T-cell (primary cell): ENCODE measurements around the gene NKAIN4. TPM values are rescaled to one million over a fixed set of nuclear protein-coding genes. Genes with fewer than 3 reads are reported as not detected.

Experiments
- ATAC-seq, 4 experiments: fragments of 200-7000 bp in 3 of 4; fragments of 150-1000 bp in 1 of 4; cut with Tn5 transposase; replicated peaks in 1 of 4; 1 replicate in 3 of 4; 2 replicates in 1 of 4; pipeline ENCODE4 v1.10.0; 2021; ENCODE audit warnings: moderate library complexity in 3 of 4, mild to moderate bottlenecking in 2 of 4, moderate number of reproducible peaks in 1 of 4
- CTCF ChIA-PET, 2 donors: fragments of 300-600 bp; sonication (Branson Sonifier 250); formaldehyde crosslinking; loops; one replicate each; lab custom pipeline; 2022; ENCODE audit warnings: antibody characterized with exemption in 2 of 2; lab: Charles Lee
- POLR2A ChIA-PET, 2 donors: fragments of 300-600 bp; sonication (Branson Sonifier 250); formaldehyde crosslinking; loops; one replicate each; lab custom pipeline; 2022; ENCODE audit warnings: antibody characterized with exemption in 2 of 2; lab: Charles Lee
- DNase-seq, 35 experiments: peaks; one replicate each; pipeline versions ENCODE4 v3.0.0 to v3.0.0-alpha.2; 2013 to 2023
- H3K27ac ChIP-seq: one replicate; pipeline ENCODE4 v1.5.1; 2013; ENCODE audit warnings: low read length
- H3K27me3 ChIP-seq, 2 experiments: replicated peaks in 1 of 2; 1 replicate in 1 of 2; 2 replicates in 1 of 2; pipeline versions ENCODE4 v1.6.1 to v1.7.0; 2013; ENCODE audit warnings: low read length in 1 of 2, mixed read lengths in 1 of 2; ENCODE audit not compliant: control insufficient read depth in 2 of 2, insufficient read depth in 2 of 2; ENCODE audit errors: extremely low read depth in 1 of 2
- H3K36me3 ChIP-seq, 2 donors: 1 replicate in 1 of 2; 2 replicates in 1 of 2; pipeline versions ENCODE4 v1.6.1 to v1.7.0; 2013; ENCODE audit warnings: low read length in 1 of 2; ENCODE audit not compliant: control insufficient read depth in 2 of 2, insufficient read depth in 1 of 2; ENCODE audit errors: extremely low read depth in 1 of 2
- H3K4me1 ChIP-seq, 2 experiments: 1 replicate in 1 of 2; 2 replicates in 1 of 2; pipeline versions ENCODE4 v1.6.1 to v1.7.0; 2013; ENCODE audit warnings: low read length in 2 of 2, mixed read lengths in 1 of 2; ENCODE audit not compliant: insufficient read depth in 2 of 2, control insufficient read depth in 1 of 2; ENCODE audit errors: extremely low read depth in 1 of 2
- H3K4me3 ChIP-seq, 2 donors: 1 replicate in 1 of 2; 2 replicates in 1 of 2; pipeline versions ENCODE4 v1.5.1 to v1.7.0; 2013; ENCODE audit warnings: mild to moderate bottlenecking in 2 of 2, low read length in 1 of 2, moderate library complexity in 1 of 2; ENCODE audit not compliant: control insufficient read depth in 1 of 2; ENCODE audit errors: extremely low read depth in 1 of 2
- H3K9me3 ChIP-seq: 2 replicates; pipeline ENCODE4 v1.7.0; 2013
- H3K27ac Mint-ChIP-seq, 2 donors: one replicate each; pipeline ENCODE4 v1.8.0; 2020 to 2021; ENCODE audit warnings: mild to moderate bottlenecking in 2 of 2, mixed read lengths in 2 of 2
- H3K27me3 Mint-ChIP-seq, 2 donors: one replicate each; pipeline ENCODE4 v1.8.0; 2021 to 2022; ENCODE audit warnings: mixed read lengths in 2 of 2
- H3K36me3 Mint-ChIP-seq: one replicate; pipeline ENCODE4 v1.8.0; 2021; ENCODE audit warnings: mixed read lengths
- H3K4me1 Mint-ChIP-seq, 3 donors: one replicate each; pipeline ENCODE4 v1.8.0; 2020 to 2022; ENCODE audit warnings: mixed read lengths in 3 of 3, mild to moderate bottlenecking in 1 of 3
- H3K4me3 Mint-ChIP-seq, 3 donors: one replicate each; pipeline ENCODE4 v1.8.0; 2020 to 2022; ENCODE audit warnings: mild to moderate bottlenecking in 3 of 3, mixed read lengths in 3 of 3, moderate library complexity in 3 of 3
- H3K9me3 Mint-ChIP-seq, 3 donors: one replicate each; pipeline ENCODE4 v1.8.0; 2020 to 2022; ENCODE audit warnings: mixed read lengths in 3 of 3
- WGBS: methylation state at CpG from one replicate; pipeline ENCODE4 v1.1.5; 2013; ENCODE audit warnings: missing lambda C conversion rate; ENCODE audit not compliant: insufficient coverage; 5-methylcytosine and 5-hydroxymethylcytosine counted together
- total RNA-seq, 35 experiments: library from RNA in 6 of 35; stranded (reverse) in 6 of 35; fragments of 120-200 nt in 1 of 35; gene quantifications; one replicate each; pipeline versions ENCODE4 v1.2.1 to v1.2.4 and lab custom pipeline; 2013 to 2026

Gene NKAIN4
- total RNA-seq, 5 donors from 2014 or later (not counting 1 experiment from before 2014, with no cell fraction given), result not detected

- CTCF ChIA-PET, result interaction anchor here in 1 of 2 donors (0.7 kb wide), 1 partner anchor 624 kb away, joined by 3 read pairs; no protein-coding TSS in a partner anchor
- POLR2A ChIA-PET, result no interaction called here
- Mint-ChIP-seq H3K4me1 (peaks cover 0 to 4% (median 0%) of the 10 kb centered on the region in 3 donors), H3K27me3 (peaks cover 31 to 34% of the 10 kb centered on the region in 2 donors), H3K36me3 (no peaks in the 10 kb centered on the region), H3K4me3 (no peak overlapping the region), H3K27ac (no peak overlapping the region), H3K9me3 (no peaks in the 10 kb centered on the region)
- Histone ChIP-seq H3K27me3 (peaks cover 10 to 47% of the 10 kb centered on the region in 2 experiments), H3K36me3 (no peaks in the 10 kb centered on the region), H3K27ac (no peak overlapping the region), H3K4me3 (no peak overlapping the region), H3K9me3 (no peaks in the 10 kb centered on the region), H3K4me1 (peaks cover 0 to 2% of the 10 kb centered on the region in 2 experiments)
- no peak for ATAC-seq
- WGBS, result 94% methylated on average over 2 of the region's 5 CpGs
- DNase-seq, result no peak
These were observed 27.0 kb downstream of the NKAIN4 start for GRCh38 chr20:63227260-63227659.

GRCh38 chr20:63226042-63226943 lies 28.0 kb downstream of the NKAIN4 start:
- ChIA-PET POLR2A (no interaction called here), CTCF (interaction anchor here in 1 of 2 donors (0.7 kb wide), 1 partner anchor 623 kb away, joined by 3 read pairs; no protein-coding TSS in a partner anchor)
- H3K9me3 ChIP-seq, result no peaks in the 10 kb centered on the region
- Mint-ChIP-seq H3K4me1 (peaks cover 0 to 4% (median 0%) of the 10 kb centered on the region in 3 donors), H3K9me3 (no peaks in the 10 kb centered on the region), H3K27ac (no peak overlapping the region), H3K36me3 (no peaks in the 10 kb centered on the region), H3K27me3 (peaks cover 21 to 24% of the 10 kb centered on the region in 2 donors), H3K4me3 (no peak overlapping the region)
- 88% methylated on average over 12 of the region's 19 CpGs for WGBS
- H3K36me3 ChIP-seq, result no peaks in the 10 kb centered on the region
- H3K4me1 ChIP-seq, result peaks cover 0 to 2% of the 10 kb centered on the region in 2 experiments
- peaks cover 10 to 44% of the 10 kb centered on the region in 2 experiments for H3K27me3 ChIP-seq
- ATAC-seq (no peak), DNase-seq (no peak)
- no peak overlapping the region for H3K27ac ChIP-seq
- H3K4me3 ChIP-seq, result no peak overlapping the region

DNA sequence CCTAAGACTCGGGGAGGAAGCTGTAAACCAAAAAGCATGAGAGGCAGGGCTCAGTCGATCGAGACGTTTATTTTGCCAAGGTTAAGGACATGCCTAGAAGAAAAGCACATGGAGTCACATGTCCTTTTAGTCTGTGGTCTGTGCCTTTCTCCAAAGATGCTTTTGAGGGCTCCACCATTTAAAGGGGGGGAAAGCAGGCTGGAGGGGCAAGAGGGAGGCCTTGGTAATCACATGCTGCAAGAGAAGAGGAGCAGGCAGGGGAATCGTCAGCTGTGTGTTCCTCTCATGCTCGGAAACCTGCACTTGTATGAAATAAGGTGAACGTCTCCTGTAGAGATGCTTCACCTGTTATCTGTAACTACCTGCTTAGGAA lies 29.2 kb downstream of the NKAIN4 start:
- Mint-ChIP-seq H3K27ac (no peak overlapping the region), H3K4me1 (no peaks in the 10 kb centered on the region), H3K27me3 (peaks cover 11 to 17% of the 10 kb centered on the region in 2 donors), H3K36me3 (no peaks in the 10 kb centered on the region), H3K4me3 (no peak overlapping the region), H3K9me3 (no peaks in the 10 kb centered on the region)
- 25% methylated on average over 5 of the region's 7 CpGs for WGBS
- H3K4me3 ChIP-seq, result no peak overlapping the region
- CTCF ChIA-PET, result interaction anchor here (1.1 to 2.3 kb wide), 2 partner anchors 8 to 13 kb away, joined by 3 to 4 read pairs; no protein-coding TSS in a partner anchor
- no peaks in the 10 kb centered on the region for H3K36me3 ChIP-seq
- H3K27me3 ChIP-seq, result peaks cover 5 to 43% of the 10 kb centered on the region in 2 experiments
- H3K27ac ChIP-seq, result no peak overlapping the region
- POLR2A ChIA-PET, result interaction anchor here in 1 of 2 donors (0.6 kb wide), 1 partner anchor 838 kb away, joined by 7 read pairs; the partner anchor contains the start of gene RPS21
- DNase-seq (no peak), ATAC-seq (no peak)
- no peaks in the 10 kb centered on the region for H3K4me1 ChIP-seq
- H3K9me3 ChIP-seq, result no peaks in the 10 kb centered on the region

- H3K4me1 ChIP-seq, result no peaks in the 10 kb centered on the region
- POLR2A ChIA-PET, result interaction anchor here in 1 of 2 donors (0.6 kb wide), 1 partner anchor 838 kb away, joined by 7 read pairs; the partner anchor contains the start of gene RPS21
- no peaks in the 10 kb centered on the region for H3K9me3 Mint-ChIP-seq
- DNase-seq (no peak), ATAC-seq (no peak)
- CTCF ChIA-PET, result interaction anchor here (0.5 to 2.3 kb wide), 7 partner anchors 8 to 157 kb away, joined by 3 to 7 read pairs (median 3); no protein-coding TSS in a partner anchor
- H3K4me3 Mint-ChIP-seq, result no peak overlapping the region
- WGBS, result 53% methylated on average over 14 of the region's 16 CpGs
- no peaks in the 10 kb centered on the region for H3K36me3 ChIP-seq
- H3K36me3 Mint-ChIP-seq, result no peaks in the 10 kb centered on the region
- no peaks in the 10 kb centered on the region for H3K4me1 Mint-ChIP-seq
- H3K27me3 Mint-ChIP-seq, result peaks cover 6 to 12% of the 10 kb centered on the region in 2 donors
- H3K9me3 ChIP-seq, result no peaks in the 10 kb centered on the region
- H3K27me3 ChIP-seq, result peaks cover 2 to 43% of the 10 kb centered on the region in 2 experiments
- no peak overlapping the region for H3K27ac Mint-ChIP-seq
- no peak overlapping the region for H3K4me3 ChIP-seq
- no peak overlapping the region for H3K27ac ChIP-seq
These were observed 29.7 kb downstream of the NKAIN4 start for GRCh38 chr20:63224412-63225081.

DNA sequence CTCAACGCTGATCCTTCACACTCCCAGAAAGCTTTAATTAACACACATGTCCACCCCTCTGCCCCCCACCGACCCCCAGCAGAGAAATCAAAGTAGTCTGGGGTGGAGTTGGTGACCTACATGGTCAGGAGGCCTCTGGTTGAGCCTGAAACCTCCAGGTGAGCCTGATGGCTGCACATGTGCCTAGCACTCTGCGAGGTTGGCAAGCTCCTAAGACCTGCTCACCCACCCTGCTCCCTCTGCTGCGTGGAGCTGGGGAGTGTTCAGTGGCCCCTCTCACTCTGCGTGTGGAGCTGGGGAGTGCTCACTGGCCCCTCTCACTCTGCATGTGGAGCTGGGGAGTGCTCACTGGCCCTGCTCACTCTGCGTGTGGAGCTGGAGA lies 30.4 kb downstream of the NKAIN4 start:
- DNase-seq (no peak), ATAC-seq (no peak)
- Mint-ChIP-seq H3K27me3 (peaks cover 0 to 5% of the 10 kb centered on the region in 2 donors), H3K9me3 (no peaks in the 10 kb centered on the region), H3K4me3 (no peak overlapping the region), H3K36me3 (no peaks in the 10 kb centered on the region), H3K27ac (no peak overlapping the region), H3K4me1 (no peaks in the 10 kb centered on the region)
- no peaks in the 10 kb centered on the region for H3K4me1 ChIP-seq
- ChIA-PET CTCF (interaction anchor here (0.5 to 2.3 kb wide), 11 partner anchors 9 to 361 kb away, joined by 3 to 7 read pairs (median 3); no protein-coding TSS in a partner anchor), POLR2A (no interaction called here)
- H3K27ac ChIP-seq, result no peak overlapping the region
- H3K4me3 ChIP-seq, result no peak overlapping the region
- H3K36me3 ChIP-seq, result no peaks in the 10 kb centered on the region
- H3K9me3 ChIP-seq, result no peaks in the 10 kb centered on the region
- peaks cover 0 to 42% of the 10 kb centered on the region in 2 experiments for H3K27me3 ChIP-seq
- 70% methylated on average over 3 of the region's 6 CpGs for WGBS
